PC-3 (cell line): ENCODE data around the gene CCDC88B. TPM values are rescaled to one million over a fixed set of nuclear protein-coding genes. Genes with fewer than 3 reads are reported as not detected.

Source experiments
- ATAC-seq: fragments of 200-7000 bp; cut with Tn5 transposase; 2 replicates; pipeline ENCODE4 v1.9.1; 2020; ENCODE audit warnings: mild to moderate bottlenecking, moderate library complexity
- BruUV-seq: library from RNA; stranded (reverse); fragments of 400-500 nt; replicated peaks from 2 replicates; lab custom pipeline; 2021; lab: Mats Ljungman, UMichigan
- CTCF ChIA-PET: fragments of 300-600 bp; sonication (Branson Sonifier 250); formaldehyde crosslinking; loops from one replicate; lab custom pipeline; 2022; ENCODE audit warnings: antibody characterized with exemption; lab: Charles Lee
- POLR2A ChIA-PET: fragments of 300-600 bp; sonication (Branson Sonifier 250); formaldehyde crosslinking; loops from one replicate; lab custom pipeline; 2022; ENCODE audit warnings: antibody characterized with exemption; ENCODE audit not compliant: unreplicated experiment; lab: Charles Lee
- DNase-seq: peaks from one replicate; pipeline ENCODE4 v3.0.0-alpha.2; 2015
- H2AFZ ChIP-seq: fragments of 300-600 bp; sonication (generic); 2 replicates; pipeline ENCODE4 v1.6.0; 2016; ENCODE audit warnings: antibody characterized with exemption, low read length
- H3F3A ChIP-seq: fragments of 300-600 bp; sonication (generic); one replicate; pipeline ENCODE4 v1.6.0; 2017; ENCODE audit warnings: antibody characterized with exemption, low read length, control low read depth, mild to moderate bottlenecking; ENCODE audit not compliant: unreplicated experiment
- H3K27ac ChIP-seq: fragments of 300-600 bp; sonication (generic); 2 replicates; pipeline ENCODE4 v1.5.1; 2016; ENCODE audit warnings: mild to moderate bottlenecking, low read length
- H3K27me3 ChIP-seq: fragments of 300-600 bp; sonication (generic); 2 replicates; pipeline ENCODE4 v1.6.1; 2016; ENCODE audit warnings: low read length, mixed read lengths
- H3K36me3 ChIP-seq: fragments of 300-600 bp; sonication (generic); 2 replicates; pipeline ENCODE4 v1.6.1; 2016; ENCODE audit warnings: low read depth, mixed run types, low read length, mixed read lengths
- H3K4me1 ChIP-seq: fragments of 300-600 bp; sonication (generic); 2 replicates; pipeline ENCODE4 v1.5.1; 2016; ENCODE audit warnings: low read length; ENCODE audit not compliant: insufficient read depth
- H3K4me2 ChIP-seq: fragments of 300-600 bp; sonication (generic); 2 replicates; pipeline ENCODE4 v1.6.0; 2016; ENCODE audit warnings: low read length
- H3K4me3 ChIP-seq: fragments of 300-600 bp; sonication (generic); 2 replicates; pipeline ENCODE4 v1.5.1; 2016; ENCODE audit warnings: mild to moderate bottlenecking, low read length, mixed read lengths
- H3K79me2 ChIP-seq: fragments of 300-600 bp; sonication (generic); 2 replicates; pipeline ENCODE4 v1.6.1; 2017; ENCODE audit warnings: low read length, mixed read lengths
- H3K9ac ChIP-seq: fragments of 300-600 bp; sonication (generic); 2 replicates; pipeline ENCODE4 v1.6.0; 2016; ENCODE audit warnings: mild to moderate bottlenecking, low read length
- H3K9me2 ChIP-seq: fragments of 300-600 bp; sonication (generic); replicated peaks from 2 replicates; pipeline ENCODE4 v1.6.1; 2016; ENCODE audit warnings: mixed run types, low read length, mixed read lengths
- H3K9me3 ChIP-seq: fragments of 300-600 bp; sonication (generic); 2 replicates; pipeline ENCODE4 v1.6.1; 2016; ENCODE audit warnings: low read length, mixed read lengths
- H4K20me1 ChIP-seq: fragments of 300-600 bp; sonication (generic); 2 replicates; pipeline ENCODE4 v1.6.1; 2016; ENCODE audit warnings: low read length, mixed read lengths
- EZH2 ChIP-seq: fragments of 300-600 bp; sonication (generic); IDR thresholded peaks from one replicate; pipeline ENCODE4 v1.6.1; 2017; ENCODE audit warnings: antibody characterized with exemption, mild to moderate bottlenecking, low read length; ENCODE audit not compliant: unreplicated experiment
- EZH2phosphoT487 ChIP-seq: fragments of 300-600 bp; sonication (generic); IDR thresholded peaks from 2 replicates; pipeline ENCODE4 v1.6.1; 2018; ENCODE audit warnings: mild to moderate bottlenecking, antibody characterized with exemption, low read length, borderline replicate concordance
- intact Hi-C: fragments of 100-400 bp; cut with micrococcal nuclease; formaldehyde crosslinking; loops from 2 replicates; pipeline ENCODE4 v1.9.0; 2023
- total RNA-seq: library from RNA; depleted of rRNA; stranded (reverse); fragments of >200 nt; gene quantifications from 2 replicates; pipeline ENCODE4 v1.2.3, GENCODE V29; 2014
- TF ChIP-seq, protein P1 (sequence below): fragments of 300-600 bp; sonication (generic); conservative IDR thresholded peaks from 2 replicates; pipeline ENCODE4 v1.5.1; 2017; ENCODE audit warnings: antibody characterized with exemption, low read depth, mild to moderate bottlenecking, low read length

The CCDC88B gene
- total RNA-seq, 1 experiment from 2014 or later = 21.0 TPM

DNA sequence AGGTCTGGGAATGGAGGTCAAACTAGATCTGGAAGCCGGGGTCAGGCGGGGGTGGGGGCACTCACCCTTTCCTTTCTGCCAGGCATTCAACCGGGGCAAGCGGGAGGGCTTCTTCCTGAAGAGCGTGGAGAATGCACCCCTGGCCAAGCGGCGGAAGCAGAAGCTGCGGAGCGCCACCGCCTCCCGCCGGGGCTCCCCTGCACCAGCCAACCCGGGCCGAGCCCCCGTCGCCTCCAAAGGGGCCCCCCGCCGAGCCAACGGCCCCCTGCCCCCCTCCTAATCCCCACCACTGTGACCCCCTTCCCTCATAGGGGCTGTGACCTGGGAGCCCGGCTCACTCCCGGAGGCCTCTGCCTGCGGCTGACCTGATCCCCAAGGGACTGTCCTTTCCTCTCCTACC, 31.2 kb downstream of the CCDC88B start:
- H3K4me1 ChIP-seq = peaks cover 6% of the 10 kb centered on the region
- BruUV-seq = no TSS peak
- ATAC-seq = no peak
- H3K36me3 ChIP-seq = peaks cover 31% of the 10 kb centered on the region
- no peaks in the 10 kb centered on the region for H4K20me1 ChIP-seq
- no peaks in the 10 kb centered on the region for H3K9me3 ChIP-seq
- H2AFZ ChIP-seq = no peak overlapping the region
- no peaks in the 10 kb centered on the region for H3K27me3 ChIP-seq
- H3K79me2 ChIP-seq = no peaks in the 10 kb centered on the region
- no peaks in the 10 kb centered on the region for H3K9me2 ChIP-seq
- ChIA-PET POLR2A (no interaction called here), CTCF (no interaction called here)
- no peak overlapping the region for H3K4me3 ChIP-seq
- intact Hi-C loops = no loop called here
- TF ChIP-seq EZH2 (no peak), EZH2phosphoT487 (no peak)
- TF ChIP-seq, protein P1, sequence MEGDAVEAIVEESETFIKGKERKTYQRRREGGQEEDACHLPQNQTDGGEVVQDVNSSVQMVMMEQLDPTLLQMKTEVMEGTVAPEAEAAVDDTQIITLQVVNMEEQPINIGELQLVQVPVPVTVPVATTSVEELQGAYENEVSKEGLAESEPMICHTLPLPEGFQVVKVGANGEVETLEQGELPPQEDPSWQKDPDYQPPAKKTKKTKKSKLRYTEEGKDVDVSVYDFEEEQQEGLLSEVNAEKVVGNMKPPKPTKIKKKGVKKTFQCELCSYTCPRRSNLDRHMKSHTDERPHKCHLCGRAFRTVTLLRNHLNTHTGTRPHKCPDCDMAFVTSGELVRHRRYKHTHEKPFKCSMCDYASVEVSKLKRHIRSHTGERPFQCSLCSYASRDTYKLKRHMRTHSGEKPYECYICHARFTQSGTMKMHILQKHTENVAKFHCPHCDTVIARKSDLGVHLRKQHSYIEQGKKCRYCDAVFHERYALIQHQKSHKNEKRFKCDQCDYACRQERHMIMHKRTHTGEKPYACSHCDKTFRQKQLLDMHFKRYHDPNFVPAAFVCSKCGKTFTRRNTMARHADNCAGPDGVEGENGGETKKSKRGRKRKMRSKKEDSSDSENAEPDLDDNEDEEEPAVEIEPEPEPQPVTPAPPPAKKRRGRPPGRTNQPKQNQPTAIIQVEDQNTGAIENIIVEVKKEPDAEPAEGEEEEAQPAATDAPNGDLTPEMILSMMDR = no peak
- DNase-seq = no peak
- no peak overlapping the region for H3K9ac ChIP-seq
- H3K27ac ChIP-seq = no peak overlapping the region
- H3F3A ChIP-seq = peaks cover 6% of the 10 kb centered on the region
- H3K4me2 ChIP-seq = no peak overlapping the region

DNA sequence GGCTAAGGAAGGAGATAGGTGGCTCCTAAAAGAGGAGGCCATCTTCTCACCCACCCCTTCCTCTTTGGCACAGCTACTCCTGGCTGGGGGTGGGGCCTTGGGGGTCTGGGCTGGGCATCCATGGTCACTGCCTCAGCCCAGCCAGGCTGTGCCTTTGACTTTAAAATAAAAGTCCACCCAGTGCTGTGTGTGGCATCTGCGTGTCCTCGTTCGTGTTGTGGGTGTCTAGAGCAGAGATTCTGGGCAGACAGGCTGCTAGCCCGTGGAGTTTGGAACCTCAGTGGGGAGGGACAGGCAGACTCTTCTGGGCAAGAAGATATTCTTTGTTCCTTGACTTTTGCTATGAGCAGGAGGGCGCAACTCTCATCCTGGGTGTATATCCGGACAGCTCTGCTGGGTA, 32.0 kb downstream of the CCDC88B start:
- no peaks in the 10 kb centered on the region for H4K20me1 ChIP-seq
- ChIA-PET POLR2A (no interaction called here), CTCF (no interaction called here)
- H3K4me2 ChIP-seq = no peak overlapping the region
- no peak for TF ChIP-seq EZH2phosphoT487
- TF ChIP-seq, protein P1 = no peak
- TF ChIP-seq EZH2 = no peak
- peaks cover 27% of the 10 kb centered on the region for H3K36me3 ChIP-seq
- H3K9ac ChIP-seq = no peak overlapping the region
- H3K4me3 ChIP-seq = no peak overlapping the region
- H3K27ac ChIP-seq = no peak overlapping the region
- no peaks in the 10 kb centered on the region for H3K9me3 ChIP-seq
- no peaks in the 10 kb centered on the region for H3K79me2 ChIP-seq
- H2AFZ ChIP-seq = no peak overlapping the region
- ATAC-seq = no peak
- no peaks in the 10 kb centered on the region for H3K9me2 ChIP-seq
- no peaks in the 10 kb centered on the region for H3K27me3 ChIP-seq
- no TSS peak for BruUV-seq
- no peaks in the 10 kb centered on the region for H3F3A ChIP-seq
- intact Hi-C loops = no loop called here
- DNase-seq = no peak
- no peaks in the 10 kb centered on the region for H3K4me1 ChIP-seq

DNA sequence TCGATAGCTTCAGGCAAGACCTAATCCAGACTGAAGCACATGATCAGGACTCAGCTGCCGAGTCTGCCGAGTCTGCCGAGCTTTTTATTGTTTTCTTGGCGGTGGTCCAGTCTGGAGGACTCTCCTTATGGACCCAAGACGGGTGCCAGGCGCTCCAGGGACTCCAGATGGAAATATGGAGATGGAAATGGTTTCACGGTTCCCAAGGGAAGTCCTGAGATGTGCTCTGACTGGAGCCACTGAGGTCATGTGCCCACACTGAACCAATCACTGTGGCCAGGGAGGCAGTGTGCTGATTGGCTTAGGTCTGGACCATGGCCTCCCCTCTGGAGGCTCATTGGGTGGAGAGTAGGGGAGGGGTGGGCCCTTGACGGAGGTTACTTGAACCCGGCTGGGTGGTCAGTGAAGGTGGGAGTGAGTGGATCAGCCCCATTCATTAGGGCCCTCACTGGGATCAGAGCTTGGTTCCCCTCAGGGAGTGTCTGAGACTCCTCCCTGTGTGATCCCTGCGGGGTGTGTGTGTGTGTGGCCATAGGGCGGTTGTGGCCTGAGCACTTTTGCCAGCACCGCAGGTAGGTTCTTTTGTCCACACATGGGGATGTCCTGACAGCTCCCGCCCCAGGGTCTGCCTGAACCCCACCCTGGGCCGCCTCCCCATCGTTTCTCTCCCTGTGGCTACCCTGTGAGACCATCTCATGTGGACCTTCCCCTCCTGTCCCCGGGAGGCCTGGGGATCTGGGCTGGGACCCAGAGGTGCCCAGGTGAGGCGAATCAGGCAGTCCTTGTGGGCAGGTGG, 33.0 kb downstream of the CCDC88B start:
- Histone ChIP-seq H3K9me2 (no peaks in the 10 kb centered on the region), H3K79me2 (no peaks in the 10 kb centered on the region), H3K27ac (no peak overlapping the region), H3F3A (no peaks in the 10 kb centered on the region), H3K9me3 (no peaks in the 10 kb centered on the region), H3K4me3 (no peak overlapping the region), H3K4me2 (no peak overlapping the region), H3K27me3 (no peaks in the 10 kb centered on the region), H4K20me1 (no peaks in the 10 kb centered on the region), H3K9ac (no peak overlapping the region), H3K4me1 (no peaks in the 10 kb centered on the region), H3K36me3 (peaks cover 21% of the 10 kb centered on the region), H2AFZ (no peak overlapping the region)
- ATAC-seq (peak; percentile 83), DNase-seq (peak; percentile 52)
- POLR2A ChIA-PET = no interaction called here
- BruUV-seq = no TSS peak
- intact Hi-C loops = no loop called here
- TF ChIP-seq EZH2 = no peak
- TF ChIP-seq, protein P1 = no peak
- no peak for TF ChIP-seq EZH2phosphoT487
- CTCF ChIA-PET = interaction anchor here (1.1 kb wide), 1 partner anchor 41 kb away, joined by 3 read pairs; no protein-coding TSS in a partner anchor
